ENCODE data around the gene NOC3L.
A peak's percentile ranks its signal among the peaks of the same experiment; 100 is the strongest.

NOC3L gene

DNA sequence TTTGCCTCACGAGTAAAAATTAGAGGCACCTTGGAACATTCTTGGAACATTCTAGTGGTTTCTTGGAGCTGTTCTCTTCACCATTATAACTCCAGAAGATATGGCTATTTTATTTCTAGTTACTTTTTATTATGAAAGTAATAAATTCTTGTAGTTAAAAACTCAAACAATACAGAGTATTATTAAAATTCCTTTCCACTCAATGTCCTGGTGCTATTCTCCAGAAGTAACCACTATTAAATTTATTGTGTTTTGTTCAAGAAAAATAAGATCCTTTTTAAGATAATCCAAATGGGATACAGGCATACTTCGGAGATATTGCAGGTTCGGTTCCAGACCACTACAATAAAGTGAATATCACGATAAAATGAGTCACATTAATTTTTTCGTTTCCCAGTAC lies 68.6 kb downstream of the NOC3L start:
- no peak for DNase-seq

DNA sequence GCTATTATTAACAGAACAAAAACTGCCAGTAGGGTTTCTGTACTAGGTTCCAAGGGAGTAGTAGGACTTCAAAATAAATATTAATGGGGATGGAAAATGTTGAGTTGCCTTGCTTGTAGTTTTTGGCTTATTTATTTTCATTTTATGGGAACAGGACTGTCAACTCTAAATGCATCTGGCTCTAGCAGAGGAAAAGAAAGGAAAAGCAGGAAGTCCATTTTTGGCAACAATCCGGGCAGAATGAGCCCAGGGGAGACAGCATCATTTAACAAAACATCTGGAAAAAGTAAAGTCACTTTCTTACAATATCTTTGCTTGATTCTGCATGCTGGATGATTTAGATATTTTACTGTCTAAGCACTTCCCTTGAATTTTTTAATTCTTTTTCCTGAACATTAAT lies 69.4 kb downstream of the NOC3L start:
- no peak for DNase-seq

DNA sequence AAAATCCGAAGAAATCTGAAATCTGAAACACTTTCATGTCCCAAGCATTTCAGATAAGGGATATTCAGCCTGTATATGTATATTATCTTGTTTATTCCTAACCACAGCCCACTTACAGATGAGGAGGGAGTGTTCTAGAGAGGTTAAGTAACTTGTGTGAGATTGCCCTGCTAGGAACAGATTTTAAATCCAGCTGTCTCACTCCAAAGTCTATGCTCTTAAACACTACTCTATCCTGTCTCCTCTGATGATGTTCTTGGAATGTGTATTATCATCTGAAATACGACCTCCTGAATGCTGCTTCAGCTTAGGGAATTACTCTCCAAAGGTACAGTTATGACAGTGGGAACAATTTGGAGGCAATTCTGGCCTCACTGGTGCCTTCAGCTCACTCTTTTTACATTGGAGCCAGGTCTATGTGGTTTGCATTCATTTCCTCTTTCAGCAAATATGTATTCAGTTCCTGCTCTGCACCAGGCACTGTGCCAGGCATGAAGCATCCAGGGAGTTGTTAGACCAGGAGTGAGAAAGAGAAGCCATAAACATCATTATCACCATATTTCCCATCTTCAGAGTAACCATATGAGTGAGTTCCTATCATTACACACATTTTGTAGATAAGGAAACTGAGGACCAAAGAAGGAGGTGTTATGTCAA lies 70.2 kb downstream of the NOC3L start:
- peak in 1 of 3 donors; percentile 15 for DNase-seq

DNA sequence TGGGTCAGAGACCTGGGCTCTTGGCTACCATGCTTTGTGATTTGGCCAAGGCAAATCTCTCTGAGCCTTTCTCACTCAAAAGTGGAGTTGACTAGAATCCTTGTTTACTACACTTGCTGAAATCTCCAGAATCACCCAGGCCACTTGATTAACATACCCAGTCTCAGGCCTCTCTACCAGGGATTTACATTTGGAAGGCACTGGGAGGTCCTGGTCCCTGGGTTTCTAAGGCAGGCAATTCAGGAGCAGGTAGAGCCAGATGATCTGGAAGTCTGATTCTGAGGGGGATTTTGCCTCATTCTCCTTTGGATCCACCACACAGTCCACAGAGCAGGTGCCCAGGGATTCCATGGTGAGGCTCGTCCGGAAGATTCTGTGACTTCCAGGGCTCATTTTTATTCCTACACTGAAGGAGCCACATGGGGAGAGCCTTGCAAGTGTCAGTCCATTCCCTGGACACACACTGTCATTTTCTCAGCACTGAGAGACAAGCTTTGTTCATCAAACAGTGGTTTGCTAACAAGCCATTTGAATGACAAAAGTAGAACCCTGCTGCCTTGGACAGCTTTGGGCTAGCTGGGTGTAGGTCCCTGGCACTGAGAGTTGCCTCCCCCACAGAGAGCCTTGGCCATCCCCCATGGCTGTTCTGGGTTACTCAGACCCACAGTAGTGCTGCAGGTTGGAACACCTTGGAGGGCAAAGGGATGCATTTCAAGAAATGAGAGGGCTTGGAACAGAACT lies 74.2 kb downstream of the NOC3L start:
- DNase-seq, result no peak

DNA sequence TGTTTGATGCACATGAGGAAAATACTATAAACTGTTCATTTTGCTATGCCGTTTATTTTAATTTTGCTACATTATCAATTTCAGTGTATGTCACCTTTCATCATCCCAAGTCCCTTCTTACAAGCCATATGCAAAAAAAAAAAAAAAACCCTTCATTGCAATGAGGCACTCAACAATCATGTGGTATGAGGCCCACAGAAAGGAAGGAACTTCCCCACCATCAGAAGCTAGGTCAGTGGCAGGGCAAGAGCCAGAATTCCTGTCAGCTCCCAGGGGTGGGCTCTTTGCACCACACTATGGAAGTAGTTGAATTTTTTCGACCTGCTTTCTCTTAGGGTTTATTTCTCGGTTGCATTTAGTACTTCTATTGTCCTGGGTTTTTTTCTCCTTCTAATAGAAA lies 75.4 kb downstream of the NOC3L start:
- DNase-seq, result no peak

DNA sequence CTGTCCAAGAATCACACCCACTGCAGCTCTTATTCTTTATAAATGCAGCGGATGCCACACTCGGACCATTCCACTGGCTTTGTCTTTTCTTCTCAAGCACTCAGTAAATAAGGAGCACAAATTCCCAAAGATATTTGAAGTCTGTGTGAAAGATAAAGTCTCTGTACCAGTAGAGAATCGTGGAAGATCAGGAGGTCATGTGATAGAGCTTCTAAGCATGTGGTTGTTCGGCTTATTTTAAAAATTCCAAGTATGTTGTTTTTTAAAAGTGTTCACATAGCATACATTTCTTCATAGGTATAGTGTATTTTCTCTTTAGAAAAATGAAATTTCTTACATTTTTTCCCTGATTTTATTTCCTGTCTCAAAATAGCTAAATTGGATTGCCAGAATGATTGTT lies 75.8 kb downstream of the NOC3L start:
- no peak for DNase-seq

DNA sequence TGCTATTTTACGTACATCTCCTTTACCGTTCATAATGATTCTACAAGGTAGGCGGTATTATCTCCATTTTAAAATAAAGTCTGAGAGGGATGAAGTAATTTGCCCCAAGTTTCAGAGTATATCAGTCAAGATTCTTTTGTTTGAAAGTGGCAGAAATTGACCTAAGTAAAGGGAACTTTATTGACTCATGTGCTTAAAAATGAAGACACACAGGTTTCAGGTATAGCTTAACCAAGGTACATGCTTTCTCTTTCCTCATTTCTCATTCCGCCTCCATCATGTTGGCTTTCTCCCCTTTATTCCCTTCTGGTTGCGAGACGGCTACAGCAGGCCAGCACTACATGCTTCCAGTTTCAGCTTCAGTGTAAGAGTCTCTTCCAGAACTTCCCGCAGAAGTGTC lies 77.5 kb downstream of the NOC3L start:
- no peak for DNase-seq

All from suppressor macrophage treated with lipopolysaccharide for 1 hour (primary cell).